ENCODE data around the gene RRAGC. TPM values are rescaled to one million over a fixed set of nuclear protein-coding genes. Genes with fewer than 3 reads are reported as not detected.

RRAGC gene
- total and polyA plus RNA-seq, 2 donors (not counting 3 experiments of a cell fraction or from before 2014, with no cell fraction given): 24.1 to 40.1 TPM

DNA sequence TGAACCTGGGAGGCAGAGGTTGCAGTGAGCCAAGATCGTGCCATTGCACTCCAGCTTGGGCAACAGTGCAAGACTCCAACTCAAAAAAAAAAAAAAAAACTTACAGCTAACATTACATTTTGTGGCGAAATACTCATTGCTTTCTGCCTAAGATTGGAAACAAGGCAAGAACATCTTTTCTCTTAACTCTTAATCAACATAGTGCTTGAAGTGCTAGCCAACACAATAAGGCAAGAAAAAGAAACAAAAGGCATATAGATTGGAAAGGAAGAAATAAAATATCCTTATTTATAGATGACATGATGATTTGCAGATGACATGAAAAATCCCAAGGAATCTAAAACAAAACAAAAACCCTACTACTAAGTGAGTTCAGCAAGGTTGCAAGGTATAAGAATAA is 46.4 kb upstream of the RRAGC start:
- H3K79me2 ChIP-seq (ENCODE audit: control insufficient read depth, insufficient read depth, low read length): no peaks in the 10 kb centered on the region
- dilution Hi-C loops (cut with MboI; ENCODE audit: extremely low pct_ligation_motif_present, low sequenced_read_pairs): no loop called here
- intact Hi-C loops (cut with micrococcal nuclease): no loop called here
- H4K20me1 ChIP-seq (replicated peaks; ENCODE audit: control insufficient read depth, extremely low read depth, insufficient read depth, low read length): no peaks in the 10 kb centered on the region
- H3K9me1 ChIP-seq (replicated peaks; ENCODE audit: control insufficient read depth, extremely low read depth, insufficient read depth, low read length): no peaks in the 10 kb centered on the region
- H3K4me1 ChIP-seq (ENCODE audit: control insufficient read depth, extremely low read depth, insufficient read depth, low read length): no peaks in the 10 kb centered on the region
- TF ChIP-seq MYC (IDR thresholded peaks at IDR 0.05; ENCODE audit: low read depth, low read length): no peak
- TF ChIP-seq, protein P1, sequence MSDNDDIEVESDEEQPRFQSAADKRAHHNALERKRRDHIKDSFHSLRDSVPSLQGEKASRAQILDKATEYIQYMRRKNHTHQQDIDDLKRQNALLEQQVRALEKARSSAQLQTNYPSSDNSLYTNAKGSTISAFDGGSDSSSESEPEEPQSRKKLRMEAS (IDR thresholded peaks at IDR 0.05; ENCODE audit: insufficient read depth, insufficient read length): no peak
- TF ChIP-seq, protein P2, sequence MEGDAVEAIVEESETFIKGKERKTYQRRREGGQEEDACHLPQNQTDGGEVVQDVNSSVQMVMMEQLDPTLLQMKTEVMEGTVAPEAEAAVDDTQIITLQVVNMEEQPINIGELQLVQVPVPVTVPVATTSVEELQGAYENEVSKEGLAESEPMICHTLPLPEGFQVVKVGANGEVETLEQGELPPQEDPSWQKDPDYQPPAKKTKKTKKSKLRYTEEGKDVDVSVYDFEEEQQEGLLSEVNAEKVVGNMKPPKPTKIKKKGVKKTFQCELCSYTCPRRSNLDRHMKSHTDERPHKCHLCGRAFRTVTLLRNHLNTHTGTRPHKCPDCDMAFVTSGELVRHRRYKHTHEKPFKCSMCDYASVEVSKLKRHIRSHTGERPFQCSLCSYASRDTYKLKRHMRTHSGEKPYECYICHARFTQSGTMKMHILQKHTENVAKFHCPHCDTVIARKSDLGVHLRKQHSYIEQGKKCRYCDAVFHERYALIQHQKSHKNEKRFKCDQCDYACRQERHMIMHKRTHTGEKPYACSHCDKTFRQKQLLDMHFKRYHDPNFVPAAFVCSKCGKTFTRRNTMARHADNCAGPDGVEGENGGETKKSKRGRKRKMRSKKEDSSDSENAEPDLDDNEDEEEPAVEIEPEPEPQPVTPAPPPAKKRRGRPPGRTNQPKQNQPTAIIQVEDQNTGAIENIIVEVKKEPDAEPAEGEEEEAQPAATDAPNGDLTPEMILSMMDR (IDR thresholded peaks at IDR 0.05; ENCODE audit: extremely low read depth in 1 of 2, insufficient read depth in 1 of 2, low read depth in 1 of 2, low read length in 2 of 2): no peak
- no peak for TF ChIP-seq FOS (IDR thresholded peaks at IDR 0.05; ENCODE audit: borderline replicate concordance, insufficient read depth, low read length)
- TF ChIP-seq EZH2 (IDR thresholded peaks at IDR 0.05; ENCODE audit: borderline replicate concordance, low read depth, low read length, severe bottlenecking): no peak
- TF ChIP-seq POLR2AphosphoS5 (IDR thresholded peaks at IDR 0.05; ENCODE audit: insufficient read depth, low read depth, low read length): no peak
- no peak for TF ChIP-seq JUN (IDR thresholded peaks at IDR 0.05; ENCODE audit: borderline replicate concordance, insufficient read depth, insufficient read length, low read depth)
- TF ChIP-seq POLR2A (IDR thresholded peaks at IDR 0.05; ENCODE audit: low read depth, low read length): no peak
- TF ChIP-seq GATA2 (IDR thresholded peaks at IDR 0.05; ENCODE audit: insufficient read depth, insufficient read length, low read depth, low read length): no peak
- H3K27me3 ChIP-seq (ENCODE audit: control insufficient read depth in 2 of 2, insufficient read depth in 2 of 2, low read length in 2 of 2): no peaks in the 10 kb centered on the region
- H3K36me3 ChIP-seq (ENCODE audit: control insufficient read depth in 2 of 2, extremely low read depth in 1 of 2, insufficient read depth in 2 of 2, low read length in 2 of 2): no peaks in the 10 kb centered on the region
- POLR2A ChIA-PET: no interaction called here
- CTCF ChIA-PET: no interaction called here
- no peak overlapping the region for H3K4me3 ChIP-seq (replicated peaks in 1 of 3; ENCODE audit: insufficient read depth in 1 of 3, low read depth in 1 of 3, low read length in 3 of 3)
- no peak overlapping the region for H3K27ac ChIP-seq (ENCODE audit: insufficient read depth, low read depth, low read length)
- no peak overlapping the region for H3K4me2 ChIP-seq (ENCODE audit: insufficient read depth, low read length)
- H2AFZ ChIP-seq (ENCODE audit: low read depth, low read length): no peak overlapping the region
- no peaks in the 10 kb centered on the region for H3K9me3 ChIP-seq (replicated peaks; ENCODE audit: control insufficient read depth, insufficient read depth, low read length)
- no peak for DNase-seq (ENCODE audit: low read depth, low spot score)
- no TSS peak for BruUV-seq (replicated peaks)
- H3K9ac ChIP-seq (replicated peaks; ENCODE audit: extremely low read depth, insufficient read depth, low read length): no peak overlapping the region
- no peak for FAIRE-seq

All from endothelial cell of umbilical vein (primary cell).